Activated CD4-positive, alpha-beta T cell treated with anti-CD3 and anti-CD28 coated beads for 4 hours (primary cell): Measurements from ENCODE around the gene CTXN1.
A peak's percentile ranks its signal among the peaks of the same experiment; 100 is the strongest.
"Not testable (repeated sequence)": the region's sequence is repeated elsewhere in the genome, so short reads cannot be mapped to it uniquely, and the experiment has no call there.

Source experiments
- DNase-seq, 2 donors: peaks; one replicate each; pipeline ENCODE4 v3.0.0-alpha.2; 2020

CTXN1 gene

DNA sequence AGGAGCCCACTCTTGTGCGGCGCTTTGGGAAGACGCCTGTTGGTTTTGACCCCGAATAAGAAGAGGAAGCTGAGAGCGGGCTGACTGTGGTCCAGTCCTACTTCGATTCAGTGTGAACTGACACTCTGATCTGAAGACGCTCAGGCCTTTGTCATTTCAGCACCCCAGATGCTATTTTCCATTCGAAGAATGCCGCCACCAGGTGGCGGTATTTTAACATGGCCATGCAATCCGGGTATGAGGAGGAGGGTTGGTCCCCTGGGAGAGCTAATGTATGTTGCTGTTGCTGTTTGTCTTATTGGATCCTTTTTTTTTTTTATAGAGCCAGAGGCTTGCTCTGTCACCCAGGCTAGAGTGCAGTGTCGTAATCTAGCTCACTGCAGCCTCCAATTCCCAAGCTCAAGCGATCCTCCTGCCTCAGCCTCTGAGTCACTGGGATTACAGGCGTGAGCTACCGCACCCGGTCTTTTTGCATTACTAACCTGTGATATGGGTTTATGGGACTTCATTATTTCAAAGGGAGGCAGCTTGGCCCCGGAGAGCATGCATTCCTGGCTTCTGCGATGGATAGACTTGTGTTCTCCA, 18.3 kb upstream of the CTXN1 start:
- DNase-seq, result peak; percentile 84 to 90

- DNase-seq, result peak; percentile 97 to 99
Measured at GRCh38 chr19:7943444-7944176, 17.7 kb upstream of the CTXN1 start, which contains the start of gene TIMM44. Gene TIMM44, minus strand, starts transcription at chr19:7943666. Its CDS starts 15 bp downstream, at chr19:7943651.

- DNase-seq, result no peak
Measured at GRCh38 chr19:7942981-7943443, 17.1 kb upstream of the CTXN1 start.

GRCh38 chr19:7941895-7942596, 16.1 kb upstream of the CTXN1 start:
- no peak for DNase-seq

GRCh38 chr19:7940841-7941240, 14.9 kb upstream of the CTXN1 start:
- DNase-seq, result no peak

- no peak for DNase-seq
Measured at GRCh38 chr19:7934766-7935165, 8.8 kb upstream of the CTXN1 start.

- no peak for DNase-seq
Measured at GRCh38 chr19:7933828-7934725, 8.1 kb upstream of the CTXN1 start.

GRCh38 chr19:7933411-7933810, 7.5 kb upstream of the CTXN1 start:
- no peak for DNase-seq

DNA sequence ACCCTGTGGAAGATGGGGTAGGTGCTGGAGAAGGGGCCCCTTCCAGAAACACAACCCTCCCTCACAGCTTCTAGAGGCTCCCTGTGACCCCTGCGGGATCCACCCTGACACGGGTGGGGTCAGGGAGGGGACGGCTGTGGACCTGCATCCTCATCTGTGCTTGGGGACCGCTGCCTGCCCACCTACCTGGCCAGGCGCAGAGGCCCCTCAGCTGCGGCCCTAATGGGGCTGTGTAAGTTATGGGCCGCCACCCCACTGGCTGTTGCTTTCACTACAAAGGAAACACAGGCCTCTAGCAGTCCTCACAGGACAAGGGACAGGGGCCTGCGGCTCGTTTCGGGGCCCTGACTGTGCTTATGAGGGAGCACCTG, 7.0 kb upstream of the CTXN1 start:
- no peak for DNase-seq

GRCh38 chr19:7932276-7932929, 6.5 kb upstream of the CTXN1 start:
- no peak for DNase-seq

DNA sequence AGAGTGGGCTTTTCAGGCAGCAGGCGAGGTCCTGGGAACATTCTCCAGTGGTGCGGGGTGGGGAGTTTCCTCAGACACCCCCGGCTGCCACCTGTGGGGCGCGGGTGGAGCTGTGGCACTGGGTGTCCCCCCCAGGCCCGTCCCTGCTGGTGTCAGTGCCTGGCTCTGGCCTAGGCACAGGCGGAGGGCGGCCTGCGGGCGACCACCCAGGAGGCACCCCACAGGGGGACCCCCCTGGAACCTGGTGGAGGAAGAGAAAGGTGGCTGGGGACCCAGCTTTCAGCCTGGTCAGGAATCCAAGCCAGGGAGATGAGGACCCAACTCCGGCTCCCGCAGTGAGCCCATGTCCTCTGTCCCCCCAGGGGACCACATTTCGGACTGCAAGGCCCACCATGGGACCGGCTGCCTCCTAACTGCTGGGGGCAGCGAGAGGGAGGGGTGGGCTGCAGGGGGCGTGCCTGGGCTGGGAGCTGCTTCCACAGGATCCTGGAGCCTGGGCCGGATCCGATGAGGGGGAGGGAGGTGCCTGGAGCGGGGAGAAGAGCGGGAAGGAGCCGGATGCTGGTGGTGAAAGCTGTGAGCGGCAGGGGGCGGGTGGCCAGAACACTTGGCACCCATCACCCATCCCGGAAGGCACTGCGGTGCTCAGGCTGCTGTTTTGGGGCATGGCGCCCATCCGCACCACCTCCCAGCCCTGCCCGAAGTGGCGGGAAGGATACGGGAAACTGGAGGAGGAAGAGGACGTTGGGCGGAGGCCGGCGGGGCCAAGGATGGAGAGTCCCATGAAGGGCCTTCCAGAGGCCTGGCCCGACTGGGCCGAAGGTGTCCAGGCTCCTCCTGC, 5.5 kb upstream of the CTXN1 start:
- DNase-seq, result no peak

GRCh38 chr19:7930765-7931164, 4.8 kb upstream of the CTXN1 start:
- DNase-seq, result no peak

- not testable (repeated sequence) for DNase-seq
Measured at GRCh38 chr19:7930030-7930429, 4.1 kb upstream of the CTXN1 start.

- DNase-seq, result peak; percentile 47 to 53
Measured at GRCh38 chr19:7928741-7929701, 3.1 kb upstream of the CTXN1 start.

- no peak for DNase-seq
Measured at GRCh38 chr19:7928334-7928706, 2.4 kb upstream of the CTXN1 start.

DNA sequence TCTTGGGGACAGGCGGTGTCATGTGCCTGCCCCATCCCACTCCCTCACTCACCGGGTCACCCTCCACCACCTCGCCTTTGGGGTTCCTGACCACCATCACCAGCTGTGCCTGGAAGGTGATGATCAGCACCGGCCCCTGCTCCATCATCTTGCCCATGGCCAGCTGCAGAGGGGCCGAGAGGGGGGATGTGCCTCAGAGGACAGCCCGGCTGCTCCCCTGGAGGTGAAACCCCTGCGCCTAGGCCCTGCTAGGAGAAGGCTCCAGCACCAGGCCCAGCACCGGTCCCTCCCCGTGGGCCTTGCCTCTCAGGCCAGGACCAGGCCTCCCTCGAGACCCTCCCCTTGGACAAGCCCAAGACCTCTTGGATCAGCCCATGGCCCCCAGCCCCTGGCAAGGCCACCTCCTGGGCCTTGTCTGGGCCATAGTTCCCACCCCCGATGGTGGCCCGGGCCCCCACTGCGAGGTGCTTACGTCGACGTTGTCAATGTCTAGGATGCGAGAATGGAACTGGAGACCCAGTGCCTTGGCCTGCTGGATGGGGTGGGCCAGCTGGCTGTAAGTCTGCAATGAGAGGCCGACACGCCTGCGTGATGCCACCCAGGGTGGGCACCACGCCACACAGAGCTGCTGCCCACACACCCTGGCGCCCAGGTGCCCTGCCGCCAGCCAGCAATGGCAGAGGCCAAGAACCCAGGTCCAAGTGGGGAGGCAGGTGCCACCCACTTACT, 1.8 kb upstream of the CTXN1 start:
- DNase-seq, result no peak

DNA sequence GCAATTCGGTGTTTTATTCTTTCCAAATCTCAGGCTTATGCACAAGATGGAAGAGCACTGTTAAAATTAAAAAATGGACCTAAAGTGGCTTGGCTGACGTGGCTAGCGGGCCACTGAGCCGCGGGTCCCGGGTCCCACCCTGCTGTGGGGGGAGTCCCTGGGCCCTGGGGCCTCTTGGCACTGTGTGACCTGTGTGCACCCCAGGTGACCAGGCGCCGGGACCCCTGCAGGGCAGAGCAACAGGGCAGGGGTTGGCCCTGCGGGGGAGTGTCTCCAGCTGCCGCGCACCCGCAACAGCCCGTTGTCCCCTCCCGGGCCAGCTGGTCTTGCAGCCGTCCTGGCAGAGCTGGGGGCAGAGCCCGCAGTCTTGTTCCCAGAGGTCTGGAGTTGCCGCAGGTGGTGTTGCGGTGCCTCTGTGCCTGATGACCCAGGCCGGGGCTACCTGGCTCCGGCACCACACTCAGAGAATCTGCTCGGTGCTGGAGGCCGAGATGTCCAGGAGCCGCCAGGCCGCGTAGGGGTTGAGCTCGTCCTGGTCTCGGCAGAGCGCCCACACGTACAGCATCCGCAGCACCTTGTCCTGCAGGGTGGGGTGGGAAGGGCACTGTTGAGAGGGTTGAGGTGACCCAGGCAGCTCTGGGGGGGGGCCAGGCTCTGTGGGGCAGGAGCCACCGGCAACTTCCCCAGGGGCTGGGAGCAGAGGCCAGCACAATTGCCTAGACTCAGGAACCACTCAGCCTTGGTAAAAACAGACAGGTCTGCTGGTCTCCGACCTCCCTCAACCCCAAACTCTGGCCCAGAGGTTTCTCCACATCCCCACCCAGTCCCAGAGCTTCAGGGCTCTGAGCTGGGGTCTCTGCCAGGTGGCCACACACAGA, 1.0 kb upstream of the CTXN1 start:
- DNase-seq, result no peak

DNA sequence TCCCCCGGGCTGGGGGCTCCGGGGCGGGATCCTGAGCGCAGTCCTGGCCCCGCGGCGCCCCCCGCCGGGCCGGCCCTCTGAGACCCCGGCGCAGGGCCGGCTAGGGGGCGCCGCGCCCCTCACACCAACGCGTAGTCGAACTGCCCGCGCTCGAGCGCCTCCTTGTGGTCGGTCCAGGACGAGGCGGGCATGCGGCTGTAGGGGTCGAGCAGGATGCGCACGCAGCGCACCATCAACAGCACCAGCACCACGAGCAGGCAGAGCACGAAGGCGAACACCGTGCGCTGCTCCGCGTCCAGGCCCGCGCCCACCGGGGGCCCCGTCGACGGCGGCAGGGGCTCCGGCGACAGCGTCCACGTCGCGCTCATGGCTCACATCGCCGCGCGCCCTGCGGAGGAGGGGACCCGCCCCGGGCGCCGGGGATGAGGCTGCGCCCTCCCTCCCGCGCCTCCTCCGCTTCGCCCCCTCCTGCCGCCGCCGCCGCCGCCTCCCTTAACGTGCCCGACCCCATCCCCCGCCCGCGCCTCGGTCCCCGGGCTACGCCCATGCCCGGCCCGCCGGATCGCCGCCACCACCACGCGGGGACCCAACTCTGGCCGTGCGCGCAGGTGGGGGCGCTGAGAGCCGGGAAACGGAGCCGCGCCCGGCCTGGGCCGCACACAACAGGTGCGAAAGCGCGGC, 624 bp downstream of the CTXN1 start:
- DNase-seq, result peak; percentile 71 to 76
